AG10803 (cell line): ENCODE measurements around the gene AIRE.
"Not testable (repeated sequence)": the region's sequence is repeated elsewhere in the genome, so short reads cannot be mapped to it uniquely, and the experiment has no call there.

ENCODE experiments used
- DNase-seq: peaks from one replicate; pipeline ENCODE4 v3.0.0; 2010; ENCODE audit warnings: low read depth
- H3K4me3 ChIP-seq: 2 replicates; pipeline ENCODE4 v1.5.1; 2011; ENCODE audit warnings: mild to moderate bottlenecking, low read length, control low read depth
- TF ChIP-seq, protein P1 (sequence below): conservative IDR thresholded peaks from 2 replicates; pipeline ENCODE4 v1.5.1; 2011; ENCODE audit warnings: mild to moderate bottlenecking, low read length, control low read depth, inconsistent platforms

AIRE gene

DNA sequence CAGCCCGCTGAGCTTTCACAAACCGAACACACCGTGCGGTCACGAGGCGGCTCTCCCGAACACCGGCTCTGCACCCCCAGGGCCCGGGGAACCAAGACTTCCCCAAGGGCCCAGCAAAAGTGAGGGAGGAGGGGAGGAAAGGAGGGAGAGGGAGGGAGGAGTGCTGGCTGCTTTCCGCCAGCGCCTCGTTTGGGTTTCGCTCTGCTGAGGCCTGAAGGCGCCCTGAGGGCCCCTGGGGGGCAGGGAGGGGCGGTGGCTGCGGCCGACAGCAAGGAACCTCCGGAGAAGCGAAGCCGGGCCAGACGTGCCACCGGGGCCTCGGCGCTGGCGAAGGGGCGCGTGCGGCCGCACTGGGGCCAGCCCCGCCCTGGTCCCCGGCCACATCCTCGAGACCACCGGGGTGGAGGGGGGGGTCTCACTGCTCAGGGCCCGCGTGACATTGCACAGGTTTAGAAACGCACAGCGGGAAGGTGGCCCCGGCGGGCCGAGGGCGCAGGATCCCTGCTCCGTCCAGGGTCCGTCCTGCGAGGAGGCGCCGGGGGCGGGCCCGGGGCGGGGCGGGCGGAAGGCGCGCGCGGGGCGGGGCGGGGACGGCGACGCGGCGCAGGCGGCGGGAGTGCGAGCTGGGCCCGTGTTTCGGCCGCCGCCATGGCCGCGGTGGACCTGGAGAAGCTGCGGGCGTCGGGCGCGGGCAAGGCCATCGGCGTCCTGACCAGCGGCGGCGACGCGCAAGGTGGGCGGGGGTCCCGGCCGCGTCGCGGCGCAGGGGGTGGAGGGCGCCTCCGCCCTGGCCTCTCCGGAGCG lies 14.0 kb downstream of the AIRE start, which contains the start of gene PFKL:
TSS of gene PFKL (plus strand) at position 596 of the 804 bp plus-strand sequence. CDS start at position 649, 53 bp downstream.
- H3K4me3 ChIP-seq: peak within 1 kb of the TSS; percentile 79
- peak; percentile 63 for DNase-seq
- TF ChIP-seq, protein P1, sequence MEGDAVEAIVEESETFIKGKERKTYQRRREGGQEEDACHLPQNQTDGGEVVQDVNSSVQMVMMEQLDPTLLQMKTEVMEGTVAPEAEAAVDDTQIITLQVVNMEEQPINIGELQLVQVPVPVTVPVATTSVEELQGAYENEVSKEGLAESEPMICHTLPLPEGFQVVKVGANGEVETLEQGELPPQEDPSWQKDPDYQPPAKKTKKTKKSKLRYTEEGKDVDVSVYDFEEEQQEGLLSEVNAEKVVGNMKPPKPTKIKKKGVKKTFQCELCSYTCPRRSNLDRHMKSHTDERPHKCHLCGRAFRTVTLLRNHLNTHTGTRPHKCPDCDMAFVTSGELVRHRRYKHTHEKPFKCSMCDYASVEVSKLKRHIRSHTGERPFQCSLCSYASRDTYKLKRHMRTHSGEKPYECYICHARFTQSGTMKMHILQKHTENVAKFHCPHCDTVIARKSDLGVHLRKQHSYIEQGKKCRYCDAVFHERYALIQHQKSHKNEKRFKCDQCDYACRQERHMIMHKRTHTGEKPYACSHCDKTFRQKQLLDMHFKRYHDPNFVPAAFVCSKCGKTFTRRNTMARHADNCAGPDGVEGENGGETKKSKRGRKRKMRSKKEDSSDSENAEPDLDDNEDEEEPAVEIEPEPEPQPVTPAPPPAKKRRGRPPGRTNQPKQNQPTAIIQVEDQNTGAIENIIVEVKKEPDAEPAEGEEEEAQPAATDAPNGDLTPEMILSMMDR: no peak

DNA sequence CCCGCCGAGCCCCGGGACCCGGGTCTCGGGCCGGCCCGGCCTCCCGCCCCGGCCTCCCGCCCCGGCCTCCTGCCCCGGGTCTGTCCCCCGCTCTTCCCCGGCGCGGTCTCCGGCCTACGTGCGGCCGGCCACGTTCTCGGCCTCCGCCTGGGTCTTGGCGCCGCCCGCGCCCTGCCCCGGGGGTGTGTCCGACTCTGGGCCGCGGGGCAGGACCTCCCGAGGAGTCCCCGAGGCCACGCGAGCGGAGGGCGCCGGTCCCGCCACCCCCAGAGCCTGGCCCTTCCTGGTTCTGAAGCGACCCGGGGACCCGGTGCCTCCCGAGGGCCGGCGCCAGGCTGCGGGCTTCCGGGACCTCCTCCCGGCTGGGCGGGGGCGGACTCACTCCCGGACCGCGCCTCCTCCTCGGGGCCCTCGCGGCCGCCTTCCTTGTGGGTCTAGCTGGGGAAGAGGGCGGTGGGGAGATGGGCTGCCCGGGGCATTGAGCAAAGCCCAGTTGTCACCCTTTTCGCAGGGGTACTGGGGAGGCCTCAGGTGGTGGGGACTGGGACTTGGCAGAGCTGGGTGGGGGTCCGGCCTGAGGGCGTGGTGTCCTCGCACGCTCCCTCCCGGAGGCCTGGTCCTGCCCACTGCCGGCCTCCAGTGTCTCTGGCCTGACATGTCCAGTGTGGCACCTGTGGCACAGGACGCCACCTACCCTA lies 14.7 kb downstream of the AIRE start:
- TF ChIP-seq, protein P1: no peak
- peak overlapping the region; percentile 79 for H3K4me3 ChIP-seq
- DNase-seq: peak; percentile 45

DNA sequence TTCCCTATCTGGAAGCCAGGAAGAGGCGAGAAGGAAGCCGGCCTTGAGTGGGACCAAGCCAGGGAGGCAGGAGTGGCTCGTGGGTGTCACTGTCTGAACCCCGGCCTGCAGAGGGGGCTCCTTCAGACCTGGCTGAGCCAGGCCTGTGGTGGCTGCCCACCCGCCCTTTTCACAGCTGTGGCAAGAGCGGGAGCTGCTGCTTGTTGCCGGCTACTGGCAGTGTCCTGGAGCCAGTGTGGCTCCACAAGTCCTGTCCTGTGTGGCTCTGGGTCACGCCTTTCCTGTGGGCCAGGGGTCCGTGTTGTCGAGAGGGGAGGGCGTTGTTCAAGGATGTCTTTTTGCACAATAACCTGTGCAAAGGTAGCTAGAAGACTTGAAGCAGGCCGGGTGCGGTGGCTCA lies 15.5 kb downstream of the AIRE start:
- peak overlapping the region; percentile 79 for H3K4me3 ChIP-seq
- no peak for DNase-seq
- TF ChIP-seq, protein P1: no peak

DNA sequence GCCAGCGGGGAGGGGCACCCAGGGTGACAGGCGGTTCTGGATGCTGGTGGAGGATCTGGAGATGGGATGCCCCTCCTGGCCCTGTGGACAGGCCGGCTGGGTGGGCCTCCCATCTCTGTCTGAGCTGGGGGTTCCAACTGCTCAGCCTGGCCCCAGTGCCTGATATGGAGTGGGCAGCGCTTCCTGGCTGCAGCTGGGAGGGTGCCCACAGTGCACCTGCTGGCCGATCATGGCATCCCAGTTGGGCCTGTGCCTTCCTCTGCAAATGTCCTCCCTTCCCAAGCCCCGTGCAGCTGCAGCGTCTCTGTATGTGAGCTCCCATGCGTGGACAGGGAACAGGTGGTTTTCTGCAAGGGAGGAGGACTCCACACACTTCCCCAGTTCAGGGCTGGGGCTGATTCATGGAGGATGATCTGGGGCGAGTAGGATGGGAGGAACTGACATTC lies 16.3 kb downstream of the AIRE start:
- DNase-seq: no peak
- TF ChIP-seq, protein P1: no peak
- no peak overlapping the region for H3K4me3 ChIP-seq

DNA sequence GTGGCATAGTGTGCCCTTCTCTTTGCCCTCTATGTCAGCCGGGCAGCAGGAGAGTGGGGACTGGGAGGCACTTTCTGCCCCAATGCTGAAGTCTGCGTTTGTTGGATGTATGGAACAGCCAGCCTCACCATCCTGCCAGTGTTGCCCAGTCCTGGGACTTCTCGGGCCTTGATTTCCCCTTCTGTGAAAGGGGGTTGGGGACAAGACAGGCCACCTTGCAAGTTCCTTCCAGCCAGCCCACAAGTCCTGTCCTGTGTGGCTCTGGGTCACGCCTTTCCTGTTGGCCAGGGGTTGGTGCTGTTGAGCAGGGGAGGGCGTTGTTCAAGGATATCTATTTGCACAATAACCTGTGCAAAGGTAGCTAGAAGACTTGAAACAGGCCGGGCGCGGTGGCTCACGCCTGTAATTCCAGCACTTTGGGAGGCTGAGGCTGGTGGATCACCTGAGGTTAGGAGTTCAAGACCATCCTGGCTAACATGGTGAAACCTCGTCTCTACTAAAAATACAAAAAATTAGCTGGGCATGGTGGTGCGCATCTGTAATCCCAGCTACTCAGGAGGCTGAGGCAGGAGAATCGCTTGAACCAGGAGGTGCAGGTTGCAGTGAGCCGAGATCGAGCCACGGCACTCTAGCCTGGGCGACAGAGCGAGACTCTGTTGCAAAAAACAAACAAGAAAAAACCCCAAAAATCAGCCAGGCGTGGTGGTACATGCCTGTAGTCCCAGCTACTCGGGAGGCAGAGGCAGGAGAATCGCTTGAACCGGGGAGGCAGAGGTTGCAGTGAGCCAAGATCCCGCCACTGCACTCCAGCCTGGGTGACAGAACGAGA lies 17.1 kb downstream of the AIRE start:
- not testable (repeated sequence) for DNase-seq, H3K4me3 ChIP-seq

DNA sequence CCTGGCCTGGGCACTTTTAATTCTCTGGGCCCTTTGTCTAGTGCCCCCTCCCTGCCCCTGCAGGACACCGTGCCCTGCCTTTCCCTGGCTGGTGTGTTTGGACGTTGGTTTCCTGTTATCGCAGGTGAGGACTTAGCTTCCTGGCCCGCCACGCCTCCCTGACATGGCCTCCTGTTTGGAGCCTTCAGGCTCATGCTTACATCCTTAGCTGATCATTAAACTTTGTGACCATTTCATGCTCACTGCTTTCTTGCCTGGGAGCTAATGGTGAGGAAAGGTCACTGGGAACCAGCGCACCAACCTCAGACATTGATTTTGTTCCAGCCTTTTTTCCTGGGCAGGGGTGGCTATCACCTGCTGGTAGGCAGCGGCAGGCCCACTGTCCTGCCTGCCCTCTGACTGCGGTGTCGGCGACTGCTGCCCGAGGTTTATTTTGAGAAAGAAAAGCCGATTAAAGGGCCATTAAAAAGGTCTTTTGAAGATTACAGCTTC lies 17.9 kb downstream of the AIRE start:
- TF ChIP-seq, protein P1: no peak
- DNase-seq: no peak
- H3K4me3 ChIP-seq: no peak overlapping the region
